Choroid plexus epithelial cell (primary cell): ENCODE results near the gene GNA15.
"Not testable (repeated sequence)": the region's sequence is repeated elsewhere in the genome, so short reads cannot be mapped to it uniquely, and the experiment has no call there.

Experiments
- DNase-seq: peaks from one replicate; pipeline ENCODE4 v3.0.0-alpha.2; 2010; ENCODE audit warnings: low read depth
- H3K4me3 ChIP-seq: 2 replicates; pipeline ENCODE4 v1.5.1; 2011; ENCODE audit warnings: low read depth, mild to moderate bottlenecking, control low read depth, low read length, moderate library complexity
- TF ChIP-seq, protein P1 (sequence below): conservative IDR thresholded peaks from 2 replicates; pipeline ENCODE4 v1.5.1; 2011; ENCODE audit warnings: low read depth, mild to moderate bottlenecking, control low read depth, inconsistent platforms, low read length, moderate library complexity

The GNA15 gene

DNA sequence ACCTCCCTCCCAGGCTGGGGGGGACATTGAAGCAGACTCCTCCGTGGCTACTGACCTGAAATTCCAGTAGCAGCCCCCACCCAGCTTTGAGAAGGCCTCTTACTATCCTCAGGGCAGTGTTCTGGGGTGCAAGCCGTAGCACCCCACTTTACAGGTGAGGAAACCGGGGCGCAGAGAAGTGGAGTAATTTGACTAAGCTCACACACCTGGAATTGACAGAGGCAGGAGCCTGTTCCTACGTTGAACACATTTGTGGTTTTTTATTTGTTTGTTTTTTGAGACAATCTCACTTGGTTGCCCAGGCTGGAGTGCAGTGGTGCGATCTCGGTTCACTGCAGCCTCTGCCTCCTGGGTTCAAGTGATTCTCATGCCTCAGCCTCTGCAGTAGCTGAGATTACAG lies 28.1 kb downstream of the GNA15 start:
- H3K4me3 ChIP-seq = no peak overlapping the region
- TF ChIP-seq, protein P1, sequence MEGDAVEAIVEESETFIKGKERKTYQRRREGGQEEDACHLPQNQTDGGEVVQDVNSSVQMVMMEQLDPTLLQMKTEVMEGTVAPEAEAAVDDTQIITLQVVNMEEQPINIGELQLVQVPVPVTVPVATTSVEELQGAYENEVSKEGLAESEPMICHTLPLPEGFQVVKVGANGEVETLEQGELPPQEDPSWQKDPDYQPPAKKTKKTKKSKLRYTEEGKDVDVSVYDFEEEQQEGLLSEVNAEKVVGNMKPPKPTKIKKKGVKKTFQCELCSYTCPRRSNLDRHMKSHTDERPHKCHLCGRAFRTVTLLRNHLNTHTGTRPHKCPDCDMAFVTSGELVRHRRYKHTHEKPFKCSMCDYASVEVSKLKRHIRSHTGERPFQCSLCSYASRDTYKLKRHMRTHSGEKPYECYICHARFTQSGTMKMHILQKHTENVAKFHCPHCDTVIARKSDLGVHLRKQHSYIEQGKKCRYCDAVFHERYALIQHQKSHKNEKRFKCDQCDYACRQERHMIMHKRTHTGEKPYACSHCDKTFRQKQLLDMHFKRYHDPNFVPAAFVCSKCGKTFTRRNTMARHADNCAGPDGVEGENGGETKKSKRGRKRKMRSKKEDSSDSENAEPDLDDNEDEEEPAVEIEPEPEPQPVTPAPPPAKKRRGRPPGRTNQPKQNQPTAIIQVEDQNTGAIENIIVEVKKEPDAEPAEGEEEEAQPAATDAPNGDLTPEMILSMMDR = no peak

DNA sequence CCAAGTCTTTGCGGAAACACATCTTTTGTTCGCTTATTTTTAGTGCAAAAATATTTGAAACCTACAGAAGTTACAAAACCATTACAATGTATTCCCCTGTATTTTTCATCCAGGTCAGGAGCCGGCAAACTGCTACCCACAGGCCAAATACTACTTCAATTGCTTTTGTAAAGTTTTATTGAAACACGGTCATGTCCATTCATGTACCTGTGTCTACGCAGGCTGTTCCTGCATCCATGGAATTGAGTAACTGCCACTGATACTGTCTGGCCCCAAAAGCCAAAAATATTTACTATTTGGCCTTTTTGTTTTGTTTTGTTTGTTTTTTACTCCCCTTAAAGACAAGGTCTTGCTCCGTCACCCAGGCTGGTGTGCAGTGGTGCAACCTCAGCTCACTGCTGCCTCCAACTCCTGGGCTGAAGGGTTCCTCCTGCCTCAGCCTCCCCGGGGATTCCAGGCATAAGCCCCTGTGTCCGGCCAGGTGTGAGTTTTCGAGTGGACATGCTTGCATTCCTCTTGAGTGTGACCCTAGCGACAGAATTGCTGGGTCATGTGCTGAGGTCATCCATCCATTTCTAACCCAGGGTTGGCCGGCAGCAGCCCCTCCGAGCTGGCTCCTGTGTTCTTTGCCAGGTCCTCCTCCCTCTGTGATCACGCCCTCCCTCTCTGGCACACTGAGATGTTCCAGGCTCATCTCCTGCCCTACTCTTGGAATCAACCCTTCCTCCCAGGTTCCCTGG lies 31.9 kb downstream of the GNA15 start:
- H3K4me3 ChIP-seq = no peak overlapping the region
- TF ChIP-seq, protein P1 = no peak
- no peak for DNase-seq

More for the DNA sequence above, 28.1 kb downstream of the GNA15 start:
- DNase-seq = no peak

DNA sequence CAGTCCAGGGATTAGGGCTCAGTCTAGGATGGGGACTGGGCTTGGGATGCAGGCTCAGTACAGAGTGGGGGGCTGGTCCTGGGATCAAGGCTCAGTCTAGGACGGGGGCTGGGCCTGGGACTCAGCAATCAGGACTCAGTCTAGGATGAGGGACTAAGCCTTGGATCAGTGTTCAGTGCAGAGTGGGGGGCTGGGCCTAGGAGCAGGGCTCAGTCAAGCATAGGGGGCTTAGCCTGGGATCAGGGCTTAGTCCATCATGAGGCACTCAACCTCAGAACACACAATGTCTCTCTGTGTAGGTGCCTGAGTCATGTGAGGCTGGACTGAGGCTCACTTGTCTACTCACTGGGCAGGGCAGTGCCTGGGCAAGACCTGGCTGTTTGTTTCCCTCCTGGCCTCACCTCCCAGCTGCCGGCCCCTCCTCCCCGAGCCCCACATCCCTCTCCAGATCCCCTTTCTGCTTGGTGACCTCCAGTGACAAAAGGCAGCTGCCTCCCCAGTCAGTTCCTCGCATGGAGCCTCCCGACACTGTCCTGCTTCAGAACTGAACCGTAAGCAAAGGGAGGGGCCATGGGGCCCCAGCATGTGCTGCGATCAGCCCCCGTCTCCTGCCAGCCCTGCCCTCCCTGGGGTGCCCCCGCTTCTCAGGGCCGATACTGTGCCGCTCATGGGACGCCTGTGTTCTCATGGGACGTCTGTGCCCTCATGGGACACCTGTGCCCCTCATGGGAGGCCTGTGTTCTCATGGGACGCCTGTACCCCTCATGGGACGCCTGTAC lies 36.2 kb downstream of the GNA15 start:
- H3K4me3 ChIP-seq = no peak overlapping the region
- TF ChIP-seq, protein P1 = no peak
- no peak for DNase-seq

DNA sequence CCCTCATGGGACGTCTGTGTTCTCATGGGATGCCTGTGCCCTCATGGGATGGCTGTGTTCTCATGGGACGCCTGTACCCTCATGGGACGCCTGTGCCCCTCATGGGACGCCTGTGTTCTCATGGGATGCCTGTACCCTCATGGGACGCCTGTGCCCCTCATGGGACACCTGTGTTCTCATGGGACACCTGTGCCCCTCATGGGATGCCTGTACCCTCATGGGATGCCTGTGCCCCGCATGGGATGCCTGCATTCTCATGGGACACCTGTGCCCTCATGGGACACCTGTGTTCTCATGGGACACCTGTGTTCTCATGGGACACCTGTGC lies 36.8 kb downstream of the GNA15 start:
- not testable (repeated sequence) for H3K4me3 ChIP-seq, DNase-seq

DNA sequence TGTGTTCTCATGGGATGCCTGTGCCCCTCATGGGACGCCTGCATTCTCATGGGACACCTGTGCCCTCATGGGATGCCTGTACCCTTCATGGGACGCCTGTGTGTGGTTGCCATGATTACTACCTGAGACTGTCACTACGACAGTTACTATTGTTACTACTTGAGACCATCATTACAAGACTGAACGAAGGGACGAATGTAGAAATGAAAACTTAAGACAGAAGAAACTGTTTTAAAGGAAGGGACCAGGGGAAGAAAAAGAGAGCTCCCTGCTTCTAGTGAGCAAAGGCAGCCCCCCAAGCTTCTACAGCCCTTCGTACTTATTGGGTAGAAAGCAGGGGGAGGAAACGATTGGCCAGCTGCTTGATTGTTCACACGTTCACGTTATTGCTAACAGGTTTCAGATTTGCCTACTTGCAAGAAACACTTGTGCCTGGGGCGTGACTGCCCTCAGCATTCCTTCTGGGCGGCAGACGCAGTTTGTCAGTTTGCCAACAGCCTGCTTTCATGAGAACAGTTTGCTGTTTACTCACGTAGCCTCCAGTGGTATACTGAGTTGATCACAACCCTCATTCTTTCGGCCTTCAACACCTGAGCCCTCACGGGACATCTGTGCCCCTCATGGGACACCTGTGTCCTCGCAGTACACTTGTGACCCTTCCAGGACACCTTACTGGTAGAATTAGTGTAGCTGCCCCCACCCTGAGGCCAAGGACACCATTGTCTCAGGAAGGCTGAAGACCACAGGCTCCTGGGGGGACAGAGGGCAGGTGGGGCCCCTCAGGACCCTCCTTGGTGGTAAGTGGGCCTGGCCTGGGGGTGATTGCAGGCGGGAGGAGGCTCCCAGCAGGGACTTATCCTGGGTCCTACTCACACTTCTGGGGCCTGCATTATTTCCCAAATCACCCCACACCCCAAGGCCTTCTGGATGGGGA lies 40.2 kb downstream of the GNA15 start:
- peak; percentile 64 for DNase-seq
- TF ChIP-seq, protein P1 = no peak
- H3K4me3 ChIP-seq = no peak overlapping the region

DNA sequence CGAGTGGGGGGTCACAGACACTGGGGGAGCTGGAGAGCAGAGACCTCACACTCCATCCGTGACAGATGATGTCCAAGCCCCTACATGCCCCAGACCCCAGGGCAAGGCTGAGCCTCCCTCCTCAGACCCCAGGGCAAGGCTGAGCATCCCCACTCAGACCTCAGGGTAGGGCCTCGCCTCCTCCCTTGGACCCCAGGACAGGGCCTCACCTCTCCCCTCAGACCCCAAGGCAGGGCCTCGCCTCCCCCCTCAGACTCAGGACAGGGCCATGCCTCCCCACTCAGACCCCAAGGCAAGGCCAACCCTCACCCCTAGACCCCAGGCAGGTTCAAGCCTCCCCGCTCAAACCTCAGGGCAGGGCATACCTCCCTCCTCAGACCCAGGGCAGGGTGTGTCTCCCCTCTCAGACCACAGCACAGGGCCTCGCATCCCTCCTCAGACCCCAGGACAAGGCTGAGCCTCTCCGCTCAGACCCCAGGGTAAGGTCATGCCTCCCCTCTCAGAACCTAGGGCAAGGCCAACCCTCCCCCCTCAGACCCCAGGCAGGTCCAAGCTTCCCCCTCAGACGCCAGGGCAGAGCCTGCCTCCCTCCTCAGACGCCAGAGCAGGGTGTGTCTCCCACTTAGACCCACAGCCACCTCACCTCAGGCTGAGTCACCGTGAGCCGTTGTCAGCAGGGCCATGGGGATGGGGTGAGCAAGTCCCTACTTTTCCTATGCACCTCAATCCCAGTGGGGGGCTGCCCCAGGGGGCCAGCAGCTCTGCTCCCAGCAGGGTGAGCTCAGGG lies 41.1 kb downstream of the GNA15 start:
- TF ChIP-seq, protein P1 = no peak
- H3K4me3 ChIP-seq = no peak overlapping the region
- peak; percentile 23 for DNase-seq
